Measurements from ENCODE around the gene CAPRIN1.

CAPRIN1 gene

DNA sequence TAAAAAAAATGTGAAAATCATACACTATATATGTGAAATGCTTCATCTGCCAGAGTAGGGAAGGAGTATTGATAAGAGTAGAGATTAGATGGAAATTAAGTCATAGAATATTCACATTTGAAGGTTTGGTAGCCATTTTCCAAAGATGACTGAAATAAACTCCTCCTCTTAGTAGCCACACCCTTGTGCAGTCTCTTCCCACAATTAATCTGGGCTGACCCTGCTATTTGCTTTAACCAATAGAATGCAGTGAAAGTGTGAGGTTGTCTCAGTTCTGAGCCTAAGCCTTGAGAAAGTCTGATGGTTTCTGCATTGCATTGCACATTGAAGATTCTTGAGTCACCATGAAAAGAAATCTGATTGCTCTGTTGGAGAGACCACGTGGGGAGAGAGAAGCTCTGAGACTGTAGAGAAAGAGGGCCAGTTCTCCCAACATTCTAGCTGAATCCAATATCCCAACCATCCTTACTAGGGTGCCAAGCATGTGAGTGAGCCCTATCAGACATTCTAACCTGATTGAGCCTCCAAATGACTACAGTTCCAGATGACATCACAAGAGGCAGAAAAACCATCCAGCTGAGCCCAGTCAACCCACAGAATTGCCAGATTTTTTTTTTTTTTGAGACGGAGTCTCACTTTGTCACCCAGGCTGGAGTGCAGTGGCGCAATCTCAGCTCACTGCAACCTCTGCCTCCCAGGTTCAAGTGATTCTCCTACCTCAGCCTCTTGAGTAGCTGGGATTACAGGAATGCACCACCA, 29.4 kb upstream of the CAPRIN1 start:
- TF ChIP-seq, protein P1, sequence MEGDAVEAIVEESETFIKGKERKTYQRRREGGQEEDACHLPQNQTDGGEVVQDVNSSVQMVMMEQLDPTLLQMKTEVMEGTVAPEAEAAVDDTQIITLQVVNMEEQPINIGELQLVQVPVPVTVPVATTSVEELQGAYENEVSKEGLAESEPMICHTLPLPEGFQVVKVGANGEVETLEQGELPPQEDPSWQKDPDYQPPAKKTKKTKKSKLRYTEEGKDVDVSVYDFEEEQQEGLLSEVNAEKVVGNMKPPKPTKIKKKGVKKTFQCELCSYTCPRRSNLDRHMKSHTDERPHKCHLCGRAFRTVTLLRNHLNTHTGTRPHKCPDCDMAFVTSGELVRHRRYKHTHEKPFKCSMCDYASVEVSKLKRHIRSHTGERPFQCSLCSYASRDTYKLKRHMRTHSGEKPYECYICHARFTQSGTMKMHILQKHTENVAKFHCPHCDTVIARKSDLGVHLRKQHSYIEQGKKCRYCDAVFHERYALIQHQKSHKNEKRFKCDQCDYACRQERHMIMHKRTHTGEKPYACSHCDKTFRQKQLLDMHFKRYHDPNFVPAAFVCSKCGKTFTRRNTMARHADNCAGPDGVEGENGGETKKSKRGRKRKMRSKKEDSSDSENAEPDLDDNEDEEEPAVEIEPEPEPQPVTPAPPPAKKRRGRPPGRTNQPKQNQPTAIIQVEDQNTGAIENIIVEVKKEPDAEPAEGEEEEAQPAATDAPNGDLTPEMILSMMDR (IDR thresholded peaks at IDR 0.05; ENCODE audit: insufficient read depth, low read length, missing control alignments): no peak
- ChIA-PET POLR2A (no interaction called here), CTCF (no interaction called here)
- no peak overlapping the region for H3K4me3 ChIP-seq (ENCODE audit: low read depth, low read length)
- DNase-seq (ENCODE audit: low read depth, low spot score): no peak

DNA sequence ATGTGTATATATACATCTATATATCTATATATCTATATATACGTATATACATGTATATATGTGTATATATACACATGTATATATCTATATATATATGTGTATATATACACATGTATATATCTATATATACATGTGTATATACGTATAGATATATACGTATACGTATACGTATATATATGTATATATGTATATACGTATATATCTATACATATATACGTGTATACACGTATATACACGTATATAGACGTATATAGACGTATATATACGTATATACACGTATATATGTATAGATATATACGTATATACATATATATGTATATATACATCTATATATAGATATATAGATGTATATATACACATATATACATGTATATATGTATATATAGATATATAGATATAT, 25.1 kb upstream of the CAPRIN1 start:
- TF ChIP-seq, protein P1 (IDR thresholded peaks at IDR 0.05; ENCODE audit: insufficient read depth, low read length, missing control alignments): no peak
- ChIA-PET POLR2A (no interaction called here), CTCF (no interaction called here)
- DNase-seq (ENCODE audit: low read depth, low spot score): no peak
- H3K4me3 ChIP-seq (ENCODE audit: low read depth, low read length): no peak overlapping the region

DNA sequence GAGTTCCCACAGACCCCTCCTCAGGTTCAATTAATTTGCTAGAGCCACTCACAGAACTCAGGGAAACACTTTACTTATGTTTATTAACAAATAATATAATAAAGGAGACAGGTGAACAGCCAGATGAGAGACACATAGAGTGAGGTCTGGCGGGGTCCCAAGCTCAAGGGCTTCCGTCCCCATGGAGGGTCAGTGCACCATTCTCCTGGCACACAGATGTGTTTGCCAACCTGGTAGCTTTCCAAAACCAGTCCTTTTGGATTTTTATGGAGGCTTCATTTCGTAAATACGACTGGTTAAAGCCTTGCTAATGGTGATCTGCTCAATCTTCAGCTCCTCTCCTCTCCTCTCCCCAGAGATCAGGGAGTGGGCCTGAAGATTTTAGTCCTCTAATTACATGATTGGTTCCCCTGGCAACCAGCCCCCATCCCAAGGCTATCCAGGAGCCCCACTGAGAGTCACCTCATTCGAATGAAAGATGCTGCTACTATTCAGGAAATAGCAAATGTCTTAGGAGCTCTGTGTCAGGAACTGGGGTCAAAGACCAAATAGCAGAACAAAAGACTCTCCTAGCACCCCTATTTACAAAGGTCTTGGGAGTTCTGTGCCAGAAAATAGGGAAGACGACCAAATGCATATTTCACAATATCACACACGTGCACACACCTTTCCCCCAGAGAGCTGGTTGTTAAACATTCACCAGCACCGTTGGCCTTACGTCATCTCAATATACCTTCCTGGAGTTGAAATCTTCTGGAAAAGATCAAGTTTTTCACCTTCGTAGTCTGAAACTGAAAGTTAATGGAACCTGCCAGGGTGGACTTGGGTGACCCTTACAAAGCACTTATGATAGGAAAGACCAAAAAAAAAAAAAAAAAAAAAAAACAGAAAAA, 23.8 kb upstream of the CAPRIN1 start:
- POLR2A ChIA-PET: no interaction called here
- TF ChIP-seq, protein P1 (IDR thresholded peaks at IDR 0.05; ENCODE audit: insufficient read depth, low read length, missing control alignments): no peak
- no peak overlapping the region for H3K4me3 ChIP-seq (ENCODE audit: low read depth, low read length)
- DNase-seq (ENCODE audit: low read depth, low spot score): no peak
- CTCF ChIA-PET: interaction anchor here (0.7 to 1.4 kb wide), 3 partner anchors 30 to 465 kb away, joined by 3 to 6 read pairs (median 4); no protein-coding TSS in a partner anchor

DNA sequence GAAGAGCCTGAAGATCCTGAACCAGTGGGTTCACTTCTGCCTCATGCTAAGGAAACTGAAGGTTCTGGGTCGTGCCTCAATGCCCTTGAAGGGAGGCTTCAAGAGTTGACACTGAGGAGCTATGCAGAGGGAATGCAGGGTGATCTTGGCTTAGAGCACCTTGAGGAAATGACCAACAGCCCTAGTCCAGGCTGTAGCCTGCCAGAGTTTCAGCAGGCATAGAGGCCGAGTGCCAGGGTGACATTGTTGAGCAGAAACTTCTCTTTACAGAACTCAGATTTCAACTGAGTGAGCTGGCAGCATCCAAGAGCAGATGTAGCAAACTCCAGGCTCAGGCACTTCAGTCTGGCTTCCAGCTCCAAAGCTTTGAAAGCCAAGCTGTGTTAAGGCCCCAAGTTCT, 23.1 kb upstream of the CAPRIN1 start:
- POLR2A ChIA-PET: no interaction called here
- no peak overlapping the region for H3K4me3 ChIP-seq (ENCODE audit: low read depth, low read length)
- DNase-seq (ENCODE audit: low read depth, low spot score): no peak
- CTCF ChIA-PET: interaction anchor here (1.2 to 1.4 kb wide), 2 partner anchors 31 to 465 kb away, joined by 4 to 6 read pairs; no protein-coding TSS in a partner anchor
- TF ChIP-seq, protein P1 (IDR thresholded peaks at IDR 0.05; ENCODE audit: insufficient read depth, low read length, missing control alignments): no peak

DNA sequence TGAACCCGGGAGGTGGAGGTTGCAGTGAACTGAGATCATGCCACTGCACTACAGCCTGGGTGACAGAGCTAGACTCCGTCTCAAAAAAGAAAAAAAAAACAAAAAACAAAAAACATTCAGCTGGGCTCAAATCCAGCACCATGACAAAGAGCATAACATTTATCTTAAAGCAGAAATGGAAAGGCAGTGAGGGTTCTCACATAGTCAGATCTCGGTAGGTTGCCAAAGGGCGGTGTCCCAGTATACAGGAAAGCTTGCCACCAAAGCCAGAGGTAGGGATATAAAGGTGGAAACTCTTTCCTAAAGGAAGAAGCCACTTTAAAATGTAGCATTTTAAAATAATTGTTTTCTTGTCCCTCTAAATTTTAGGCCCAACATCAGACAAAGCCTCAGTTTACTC, 22.4 kb upstream of the CAPRIN1 start:
- DNase-seq (ENCODE audit: low read depth, low spot score): no peak
- TF ChIP-seq, protein P1 (IDR thresholded peaks at IDR 0.05; ENCODE audit: insufficient read depth, low read length, missing control alignments): no peak
- CTCF ChIA-PET: interaction anchor here (1.4 kb wide), 1 partner anchor 32 kb away, joined by 6 read pairs; no protein-coding TSS in a partner anchor
- no peak overlapping the region for H3K4me3 ChIP-seq (ENCODE audit: low read depth, low read length)
- POLR2A ChIA-PET: no interaction called here

DNA sequence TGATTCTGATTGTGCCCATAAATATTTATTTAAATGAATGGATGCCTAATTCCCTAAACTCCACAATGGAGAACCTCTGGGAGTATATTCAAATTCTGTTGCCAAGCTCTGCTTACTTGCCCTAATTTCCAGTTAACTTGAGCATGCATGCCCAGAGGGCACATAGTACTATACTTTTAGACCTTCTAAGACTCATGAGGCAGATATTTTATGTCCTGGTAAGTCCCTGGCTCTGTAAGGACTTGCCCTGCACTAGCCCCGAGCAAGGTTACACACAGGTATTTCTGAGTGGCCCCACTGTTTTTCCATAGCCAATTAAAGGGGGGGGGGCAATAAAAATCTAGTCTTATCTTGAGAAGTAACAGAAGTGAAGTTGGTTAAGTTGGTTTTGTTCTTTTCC, 21.1 kb upstream of the CAPRIN1 start:
- H3K4me3 ChIP-seq (ENCODE audit: low read depth, low read length): no peak overlapping the region
- DNase-seq (ENCODE audit: low read depth, low spot score): no peak
- ChIA-PET POLR2A (no interaction called here), CTCF (no interaction called here)
- TF ChIP-seq, protein P1 (IDR thresholded peaks at IDR 0.05; ENCODE audit: insufficient read depth, low read length, missing control alignments): no peak

Measured in AG04449 (cell line).